GM18868 (cell line): ENCODE data around the gene AOAH.
"Not testable (repeated sequence)": the region's sequence is repeated elsewhere in the genome, so short reads cannot be mapped to it uniquely, and the experiment has no call there.

Experiments
- ATAC-seq: cut with Tn5 transposase; IDR thresholded peaks from one replicate; pipeline ENCODE4 v1.9.1; 2021; ENCODE audit warnings: mild to moderate bottlenecking, moderate library complexity; ENCODE audit not compliant: unreplicated experiment

Gene AOAH

GRCh38 chr7:36478745-36479144, 245.5 kb downstream of the AOAH start:
- ATAC-seq: no peak

- no peak for ATAC-seq
Observed at GRCh38 chr7:36475381-36475780, 248.9 kb downstream of the AOAH start.

- no peak for ATAC-seq
Observed at GRCh38 chr7:36475011-36475342, 249.3 kb downstream of the AOAH start.

- no peak for ATAC-seq
Observed at GRCh38 chr7:36474283-36475010, 249.8 kb downstream of the AOAH start.

- ATAC-seq: no peak
Observed at GRCh38 chr7:36473454-36474282, 250.6 kb downstream of the AOAH start.

GRCh38 chr7:36472141-36472729, 252.1 kb downstream of the AOAH start:
- no peak for ATAC-seq

GRCh38 chr7:36469236-36469635, 255.1 kb downstream of the AOAH start:
- no peak for ATAC-seq

GRCh38 chr7:36468370-36469101, 255.8 kb downstream of the AOAH start:
- ATAC-seq: no peak

- not testable (repeated sequence) for ATAC-seq
Observed at GRCh38 chr7:36466001-36466400, 258.3 kb downstream of the AOAH start.

- no peak for ATAC-seq
Observed at GRCh38 chr7:36464271-36464670, 260.0 kb downstream of the AOAH start.
